Pancreas (tissue), 10 donors: ENCODE data around the gene ADAM19. TPM values are rescaled to one million over a fixed set of nuclear protein-coding genes. Genes with fewer than 3 reads are reported as not detected.

Source experiments
- ATAC-seq, 4 donors: fragments of 200-7000 bp; cut with Tn5 transposase; one replicate each; pipeline versions ENCODE4 v1.8.0 to v1.9.1; 2020; ENCODE audit warnings: mild to moderate bottlenecking in 4 of 4, moderate library complexity in 4 of 4
- DNase-seq, 6 donors: peaks; one replicate each; pipeline ENCODE4 v3.0.0-alpha.2; 2020
- FAIRE-seq: peaks from 2 replicates; lab custom pipeline; 2012; peaks lifted over from hg19 to GRCh38; lab: Jason Lieb, UNC
- H3K27ac ChIP-seq, 4 donors: fragments of 200-600 bp; sonication (generic); 1 replicate in 3 of 4; 2 replicates in 1 of 4; pipeline versions ENCODE4 v1.5.0 to v1.8.0; 2020
- H3K27me3 ChIP-seq, 4 donors: fragments of 200-600 bp; one replicate each; pipeline ENCODE4 v1.8.0; 2021
- H3K36me3 ChIP-seq, 3 donors: fragments of 200-600 bp; sonication (generic) in 1 of 3; one replicate each; pipeline versions ENCODE4 v1.5.0 to v1.8.0; 2020 to 2021
- H3K4me1 ChIP-seq, 3 donors: fragments of 200-600 bp; one replicate each; pipeline ENCODE4 v1.8.0; 2021
- H3K4me3 ChIP-seq, 4 donors: fragments of 200-600 bp; sonication (generic) in 2 of 4; one replicate each; pipeline versions ENCODE4 v1.5.0 to v1.8.0; 2020 to 2021
- H3K9me3 ChIP-seq, 4 donors: fragments of 200-600 bp; one replicate each; pipeline ENCODE4 v1.8.0; 2021
- WGBS, 2 donors: extraction: QIAGEN DNeasy Blood & Tissue Kit; methylation state at CpG; one replicate each; pipeline ENCODE4 v1.1.7; 2013; 5-methylcytosine and 5-hydroxymethylcytosine counted together
- intact Hi-C, 3 donors: fragments of 100-400 bp; cut with DNase I; formaldehyde crosslinking; loops; one replicate each; pipeline versions ENCODE4 v1.11.1 to v1.14.2; 2022
- polyA plus RNA-seq, 2 donors: library from polyadenylated mRNA; stranded (reverse); fragments of 200-250 nt; gene quantifications; one replicate each; pipeline ENCODE4 v1.2.3, GENCODE V29; 2013
- total RNA-seq, 6 donors: library from RNA; stranded (reverse); fragmentation: NEBNext Ultra II Directional in 4 of 6; extraction: Animal tissue kit (Norgen Biotek cat#: 25700) in 4 of 6; gene quantifications; one replicate each; pipeline versions ENCODE4 v1.2.1 to v1.2.4, GENCODE V29; 2021 to 2023
- TF ChIP-seq, protein P1 (sequence below), 4 donors: fragments of 200-600 bp; sonication (generic) in 3 of 4; IDR thresholded peaks; one replicate each; pipeline versions ENCODE4 v1.5.0 to v1.8.0; 2021; ENCODE audit warnings: antibody characterized with exemption in 4 of 4
- donor health status: healthy with polysubstance abuse.
- donor health status: DM: no; HTN: no; CAD: no; lungs with moderate emphysema.
- donor health status: DM: no; HTN: no; CAD: no.
- donor health status: control.
- donor health status: control.
- donor health status: Bipolar disorder and iron deficiency.
- donor health status: DM: yes; HTN: yes; CAD: no.
- donor health status: DM: no; HTN: no; CAD: no.
- donor health status: DM: no; HTN: no; CAD: no.
- donor health status: DM: yes; HTN: yes; CAD: no.

Gene ADAM19
- total and polyA plus RNA-seq, 8 donors: 0.38 to 3.0 (median 0.69) TPM

DNA sequence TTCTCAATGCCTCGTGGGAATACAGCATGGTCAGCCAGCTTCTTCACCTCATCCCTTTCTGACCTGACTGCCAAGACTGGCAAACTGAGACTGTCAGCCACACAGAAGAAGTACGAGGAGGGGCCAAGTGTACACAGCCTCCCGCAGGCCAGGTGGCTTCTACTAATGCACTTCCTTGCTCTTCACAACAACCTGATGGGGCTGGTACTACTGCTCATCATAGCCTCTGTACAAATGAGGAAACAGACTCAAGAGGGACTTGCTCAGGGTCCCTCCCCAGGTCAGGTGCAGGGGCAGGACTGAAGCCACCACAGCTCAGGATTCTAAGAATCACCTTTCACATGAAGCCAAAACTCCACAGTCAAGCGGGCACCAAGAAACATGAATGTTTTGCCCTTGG, 94.3 kb downstream of the ADAM19 start:
- Histone ChIP-seq H3K27me3 (no peaks in the 10 kb centered on the region), H3K4me1 (no peaks in the 10 kb centered on the region), H3K36me3 (no peaks in the 10 kb centered on the region), H3K4me3 (no peak overlapping the region), H3K27ac (no peak overlapping the region), H3K9me3 (no peaks in the 10 kb centered on the region)
- intact Hi-C loops: no loop called here
- WGBS, 2 donors: 71 to 81% methylated on average over 4 of the region's 4 CpGs
- FAIRE-seq (no peak), ATAC-seq (no peak), DNase-seq (no peak)
- TF ChIP-seq, protein P1, sequence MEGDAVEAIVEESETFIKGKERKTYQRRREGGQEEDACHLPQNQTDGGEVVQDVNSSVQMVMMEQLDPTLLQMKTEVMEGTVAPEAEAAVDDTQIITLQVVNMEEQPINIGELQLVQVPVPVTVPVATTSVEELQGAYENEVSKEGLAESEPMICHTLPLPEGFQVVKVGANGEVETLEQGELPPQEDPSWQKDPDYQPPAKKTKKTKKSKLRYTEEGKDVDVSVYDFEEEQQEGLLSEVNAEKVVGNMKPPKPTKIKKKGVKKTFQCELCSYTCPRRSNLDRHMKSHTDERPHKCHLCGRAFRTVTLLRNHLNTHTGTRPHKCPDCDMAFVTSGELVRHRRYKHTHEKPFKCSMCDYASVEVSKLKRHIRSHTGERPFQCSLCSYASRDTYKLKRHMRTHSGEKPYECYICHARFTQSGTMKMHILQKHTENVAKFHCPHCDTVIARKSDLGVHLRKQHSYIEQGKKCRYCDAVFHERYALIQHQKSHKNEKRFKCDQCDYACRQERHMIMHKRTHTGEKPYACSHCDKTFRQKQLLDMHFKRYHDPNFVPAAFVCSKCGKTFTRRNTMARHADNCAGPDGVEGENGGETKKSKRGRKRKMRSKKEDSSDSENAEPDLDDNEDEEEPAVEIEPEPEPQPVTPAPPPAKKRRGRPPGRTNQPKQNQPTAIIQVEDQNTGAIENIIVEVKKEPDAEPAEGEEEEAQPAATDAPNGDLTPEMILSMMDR (IDR thresholded peaks at IDR 0.05): no peak

DNA sequence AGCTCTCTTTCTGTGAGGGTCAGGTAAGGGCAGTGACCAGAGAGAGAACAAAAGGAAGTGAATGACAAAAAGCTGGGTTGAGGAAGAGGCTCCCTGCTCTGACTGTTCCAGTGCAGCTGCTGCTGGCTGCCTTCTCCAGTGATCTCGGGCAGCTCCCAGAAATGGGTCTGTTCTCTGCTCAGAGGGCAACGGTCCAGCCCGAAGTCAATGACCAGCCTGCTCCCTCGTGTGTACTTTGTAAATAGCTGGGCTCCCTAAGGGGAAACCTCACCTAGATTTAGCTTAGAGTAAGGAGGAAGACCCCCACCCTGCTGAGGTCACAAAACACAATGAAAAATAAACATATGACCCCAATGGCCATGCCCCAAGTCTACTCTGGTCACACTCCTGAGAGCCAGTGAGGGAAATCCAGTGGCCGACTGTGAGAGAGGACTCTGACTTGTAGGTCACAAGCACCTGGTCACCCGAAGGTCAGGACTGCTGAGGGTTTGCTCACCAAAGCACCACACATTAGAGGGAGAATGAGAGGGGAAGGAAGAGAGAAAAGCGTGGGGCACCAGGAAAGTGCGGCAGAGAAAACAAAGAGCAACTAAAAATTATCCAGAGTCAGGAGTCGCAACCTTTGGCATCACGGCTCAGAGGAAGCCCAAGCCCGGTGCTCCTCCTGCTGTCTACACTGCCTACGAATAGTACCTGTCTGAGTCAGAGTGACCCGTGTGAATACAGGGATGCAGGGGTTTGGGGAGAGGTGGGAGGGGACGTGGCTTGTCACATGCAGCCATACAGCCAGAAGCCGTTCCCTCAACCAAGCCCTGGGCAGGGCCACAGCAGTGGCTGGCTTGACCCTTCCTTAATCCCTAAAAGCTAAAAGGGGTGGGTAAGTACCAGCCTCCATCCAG, 95.7 kb downstream of the ADAM19 start:
- H3K9me3 ChIP-seq: no peaks in the 10 kb centered on the region
- FAIRE-seq (no peak), ATAC-seq (no peak), DNase-seq (no peak)
- H3K27me3 ChIP-seq: no peaks in the 10 kb centered on the region
- no peak overlapping the region for H3K4me3 ChIP-seq
- TF ChIP-seq, protein P1 (IDR thresholded peaks at IDR 0.05): no peak
- no peaks in the 10 kb centered on the region for H3K36me3 ChIP-seq
- H3K27ac ChIP-seq: no peak overlapping the region
- WGBS, 2 donors: 58 to 61% methylated on average over 15 of the region's 15 CpGs
- no peaks in the 10 kb centered on the region for H3K4me1 ChIP-seq
- intact Hi-C loops: loop anchor here in 1 of 3 donors (5.0 kb wide), 1 partner anchor 153 kb away; no protein-coding TSS in a partner anchor

DNA sequence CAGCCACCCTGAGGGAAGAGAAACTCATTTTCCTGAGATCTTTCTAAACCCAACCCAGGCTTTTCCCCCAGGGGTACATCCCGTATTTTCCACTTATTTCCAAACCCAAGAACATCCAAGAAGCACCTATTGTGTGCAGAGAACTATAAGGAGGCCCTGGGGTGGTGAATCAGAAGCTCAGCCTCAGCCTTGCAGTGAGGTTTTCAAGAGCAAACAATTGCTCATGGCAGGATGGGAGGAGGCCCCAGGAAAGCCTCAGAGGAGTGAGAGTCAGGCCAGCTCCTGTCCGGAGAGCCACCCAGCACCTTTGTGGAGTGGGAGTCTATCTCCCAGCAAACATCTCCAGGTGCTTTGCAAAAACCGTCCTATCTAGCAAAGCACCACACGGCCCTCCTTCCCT, 96.4 kb downstream of the ADAM19 start:
- H3K36me3 ChIP-seq: no peaks in the 10 kb centered on the region
- 67 to 78% methylated on average over 4 of the region's 4 CpGs for WGBS, 2 donors
- TF ChIP-seq, protein P1 (IDR thresholded peaks at IDR 0.05): no peak
- intact Hi-C loops: loop anchor here in 1 of 3 donors (5.0 kb wide), 1 partner anchor 152 kb away; no protein-coding TSS in a partner anchor
- H3K4me3 ChIP-seq: no peak overlapping the region
- no peaks in the 10 kb centered on the region for H3K4me1 ChIP-seq
- FAIRE-seq: no peak
- no peak overlapping the region for H3K27ac ChIP-seq
- no peaks in the 10 kb centered on the region for H3K27me3 ChIP-seq
- DNase-seq: no peak
- ATAC-seq: no peak
- H3K9me3 ChIP-seq: no peaks in the 10 kb centered on the region

DNA sequence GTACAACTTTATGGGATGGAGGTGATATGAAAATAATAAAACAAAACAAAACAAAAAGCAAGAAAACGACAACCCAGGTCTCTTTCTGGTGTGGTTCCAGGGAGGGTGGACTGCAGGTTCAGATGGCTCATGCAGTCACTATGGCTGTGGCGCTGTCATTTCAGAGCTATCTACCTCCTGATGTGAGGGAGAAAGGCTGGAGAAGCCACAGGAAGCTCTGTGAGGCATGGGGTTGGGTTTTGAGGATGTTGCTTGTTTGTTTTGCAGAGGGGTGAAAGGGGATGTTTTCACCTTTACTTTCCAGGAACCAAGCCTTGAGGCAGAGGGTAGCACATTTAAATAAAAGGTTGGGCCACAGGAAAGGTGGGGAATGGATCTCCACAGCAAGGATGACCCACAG, 96.8 kb downstream of the ADAM19 start:
- WGBS, 2 donors: 74 to 81% methylated on average over 2 of the region's 2 CpGs
- ATAC-seq: no peak
- Histone ChIP-seq H3K36me3 (no peaks in the 10 kb centered on the region), H3K9me3 (no peaks in the 10 kb centered on the region), H3K27ac (no peak overlapping the region), H3K4me1 (no peaks in the 10 kb centered on the region), H3K4me3 (no peak overlapping the region), H3K27me3 (no peaks in the 10 kb centered on the region)
- no peak for DNase-seq
- intact Hi-C loops: loop anchor here in 1 of 3 donors (5.0 kb wide), 1 partner anchor 151 kb away; no protein-coding TSS in a partner anchor
- FAIRE-seq: no peak
- TF ChIP-seq, protein P1 (IDR thresholded peaks at IDR 0.05): no peak
